ENCODE results near the gene CLSTN3. TPM values are rescaled to one million over a fixed set of nuclear protein-coding genes. Genes with fewer than 3 reads are reported as not detected.

Gene CLSTN3
- total and polyA plus RNA-seq, 10 of the 15 experiments (the other 5 are each of a cell fraction or from before 2014, with no cell fraction given), result 0.09 to 35.9 (median 11.3) TPM

DNA sequence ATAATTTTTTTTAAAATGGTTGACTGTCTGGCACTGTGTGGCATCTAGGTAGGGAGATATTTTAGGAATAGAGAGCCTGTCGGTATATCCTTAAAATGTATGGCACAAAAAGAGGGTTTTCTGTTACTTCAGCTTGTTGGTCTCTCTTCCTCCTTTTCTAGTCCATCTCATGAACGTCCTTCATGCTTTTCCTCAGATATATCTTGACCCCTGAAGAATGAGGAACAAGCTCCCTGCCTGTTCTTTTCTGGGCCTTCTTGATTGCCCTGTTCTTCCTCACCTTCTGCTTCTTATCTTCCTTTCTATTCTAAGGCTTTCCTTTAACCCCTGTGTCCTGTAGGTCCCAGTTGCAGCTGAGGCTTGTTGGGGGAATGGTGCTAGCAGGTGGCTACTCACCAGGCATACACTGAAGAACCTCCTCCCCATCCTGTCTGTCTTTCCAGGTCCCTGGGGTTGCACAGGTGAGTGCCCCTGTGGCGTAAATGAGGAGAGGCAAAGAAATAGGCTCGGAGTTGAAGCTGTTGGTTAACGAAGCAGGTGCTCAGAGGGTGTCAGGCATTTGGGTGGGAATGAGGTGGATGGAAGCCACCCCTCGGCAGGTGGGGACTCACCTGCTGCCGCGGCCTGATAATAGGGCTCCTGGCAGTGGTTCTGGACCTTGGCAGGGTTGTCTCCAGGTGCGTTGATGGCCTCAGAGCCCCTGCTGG, 30.7 kb upstream of the CLSTN3 start (continued):
- TF ChIP-seq ZNF687 (IDR thresholded peaks at IDR 0.05), result no peak
- no peak for TF ChIP-seq NR2F1 (conservative IDR thresholded peaks at IDR 0.05)
- no peak for TF ChIP-seq ZSCAN29 (IDR thresholded peaks at IDR 0.05)

GRCh38 chr12:7100239-7100638, 29.9 kb upstream of the CLSTN3 start:
- intact Hi-C loops (cut with micrococcal nuclease; ENCODE audit: unreplicated experiment) (no loop called here), in situ Hi-C loops (cut with MboI) (no loop called here)
- Histone ChIP-seq H3K27ac (ENCODE audit: control insufficient read depth, insufficient read depth) (no peak overlapping the region), H3K27me3 (replicated peaks in 1 of 2; ENCODE audit: control insufficient read depth in 2 of 2, insufficient read depth in 2 of 2, low read length in 1 of 2) (no peaks in the 10 kb centered on the region), H3K79me2 (ENCODE audit: control insufficient read depth, insufficient read depth, low read length) (no peaks in the 10 kb centered on the region), H3K9me3 (replicated peaks; ENCODE audit: control insufficient read depth, insufficient read depth, low read length) (no peaks in the 10 kb centered on the region), H3K9ac (ENCODE audit: control insufficient read depth, insufficient read depth, low read length) (no peak overlapping the region), H3K4me3 (no peak overlapping the region), H4K20me1 (ENCODE audit: control insufficient read depth, insufficient read depth) (no peaks in the 10 kb centered on the region), H3K4me2 (ENCODE audit: control insufficient read depth, insufficient read depth) (no peak overlapping the region), H2AFZ (ENCODE audit: control insufficient read depth, low read depth, low read length) (no peak overlapping the region), H3K36me3 (ENCODE audit: control insufficient read depth in 2 of 2, insufficient read depth in 2 of 2, low read length in 1 of 2) (0 out of 4 replicates have a peak, but pooled peaks cover 0 to 3% of the 10 kb centered on the region in 2 experiments), H3K4me1 (ENCODE audit: control insufficient read depth, insufficient read depth, low read length) (no peaks in the 10 kb centered on the region)
- WGBS (ENCODE audit: insufficient coverage, insufficient replicate concordance, low lambda C conversion rate, missing lambda C conversion rate), result 80% methylated on average over 4 of the region's 4 CpGs
- ATAC-seq (no peak), DNase-seq (ENCODE audit: low read depth, low spot score) (no peak), FAIRE-seq (no peak)
- SMC1A ChIA-PET (ENCODE audit: uncharacterized antibody, unreplicated experiment), result no interaction called here
- RAD21 ChIA-PET (ENCODE audit: unreplicated experiment), result no interaction called here
- CTCF ChIA-PET, result interaction anchor here (1.0 kb wide), 1 partner anchor 7 kb away, joined by 5 read pairs; no protein-coding TSS in a partner anchor
- no TSS peak for BruUV-seq (replicated peaks)
- POLR2A ChIA-PET, result no interaction called here
- TF ChIP-seq ZNF384 (IDR thresholded peaks at IDR 0.05; ENCODE audit: borderline replicate concordance, low read depth, low read length) (no peak), BHLHE40 (IDR thresholded peaks at IDR 0.05; ENCODE audit: borderline replicate concordance in 1 of 2, low read depth in 2 of 2, low read length in 1 of 2) (no peak), POLR2A (IDR thresholded peaks at IDR 0.05; ENCODE audit: low read depth, low read length) (no peak), CHD1 (IDR thresholded peaks at IDR 0.05; ENCODE audit: low read depth, low read length) (no peak), MYC (IDR thresholded peaks at IDR 0.05; ENCODE audit: insufficient read depth, insufficient read length, insufficient replicate concordance, low read length, severe bottlenecking) (no peak), NFXL1 (IDR thresholded peaks at IDR 0.05; ENCODE audit: borderline replicate concordance) (no peak), JUND (IDR thresholded peaks at IDR 0.05; ENCODE audit: low read depth, low read length) (no peak), BRCA1 (IDR thresholded peaks at IDR 0.05; ENCODE audit: low read depth, low read length) (no peak), RCOR1 (conservative IDR thresholded peaks at IDR 0.05; ENCODE audit: low read depth, low read length) (no peak)
- TF ChIP-seq, protein P1, sequence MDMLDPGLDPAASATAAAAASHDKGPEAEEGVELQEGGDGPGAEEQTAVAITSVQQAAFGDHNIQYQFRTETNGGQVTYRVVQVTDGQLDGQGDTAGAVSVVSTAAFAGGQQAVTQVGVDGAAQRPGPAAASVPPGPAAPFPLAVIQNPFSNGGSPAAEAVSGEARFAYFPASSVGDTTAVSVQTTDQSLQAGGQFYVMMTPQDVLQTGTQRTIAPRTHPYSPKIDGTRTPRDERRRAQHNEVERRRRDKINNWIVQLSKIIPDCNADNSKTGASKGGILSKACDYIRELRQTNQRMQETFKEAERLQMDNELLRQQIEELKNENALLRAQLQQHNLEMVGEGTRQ (IDR thresholded peaks at IDR 0.05; ENCODE audit: borderline replicate concordance, low read depth, low read length), result no peak
- TF ChIP-seq, protein P2, sequence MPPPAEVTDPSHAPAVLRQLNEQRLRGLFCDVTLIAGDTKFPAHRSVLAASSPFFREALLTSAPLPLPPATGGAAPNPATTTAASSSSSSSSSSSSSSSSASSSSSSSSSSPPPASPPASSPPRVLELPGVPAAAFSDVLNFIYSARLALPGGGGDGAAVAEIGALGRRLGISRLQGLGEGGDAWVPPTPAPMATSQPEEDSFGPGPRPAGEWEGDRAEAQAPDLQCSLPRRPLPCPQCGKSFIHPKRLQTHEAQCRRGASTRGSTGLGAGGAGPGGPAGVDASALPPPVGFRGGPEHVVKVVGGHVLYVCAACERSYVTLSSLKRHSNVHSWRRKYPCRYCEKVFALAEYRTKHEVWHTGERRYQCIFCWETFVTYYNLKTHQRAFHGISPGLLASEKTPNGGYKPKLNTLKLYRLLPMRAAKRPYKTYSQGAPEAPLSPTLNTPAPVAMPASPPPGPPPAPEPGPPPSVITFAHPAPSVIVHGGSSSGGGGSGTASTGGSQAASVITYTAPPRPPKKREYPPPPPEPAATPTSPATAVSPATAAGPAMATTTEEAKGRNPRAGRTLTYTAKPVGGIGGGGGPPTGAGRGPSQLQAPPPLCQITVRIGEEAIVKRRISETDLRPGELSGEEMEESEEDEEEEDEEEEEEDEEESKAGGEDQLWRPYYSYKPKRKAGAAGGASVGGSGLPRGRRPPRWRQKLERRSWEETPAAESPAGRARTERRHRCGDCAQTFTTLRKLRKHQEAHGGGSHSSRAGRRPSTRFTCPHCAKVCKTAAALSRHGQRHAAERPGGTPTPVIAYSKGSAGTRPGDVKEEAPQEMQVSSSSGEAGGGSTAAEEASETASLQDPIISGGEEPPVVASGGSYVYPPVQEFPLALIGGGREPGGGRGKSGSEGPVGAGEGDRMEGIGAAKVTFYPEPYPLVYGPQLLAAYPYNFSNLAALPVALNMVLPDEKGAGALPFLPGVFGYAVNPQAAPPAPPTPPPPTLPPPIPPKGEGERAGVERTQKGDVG (CRISPR knock-in tag; IDR thresholded peaks at IDR 0.05), result no peak
